Stimulated activated CD8-positive, alpha-beta memory T cell treated with anti-CD3 and anti-CD28 coated beads, Interleukin-4, amount 100 ng/mL, for 48 hours (primary cell): ENCODE results near the gene ANKRD16.
A peak's percentile ranks its signal among the peaks of the same experiment; 100 is the strongest.
"Not testable (repeated sequence)": the region's sequence is repeated elsewhere in the genome, so short reads cannot be mapped to it uniquely, and the experiment has no call there.

Source experiments
- DNase-seq: peaks from one replicate; pipeline ENCODE4 v3.0.0-alpha.2; 2020

Gene ANKRD16

GRCh38 chr10:5889624-5890451 is at the start of gene ANKRD16, which contains the start of gene FBH1:
Gene ANKRD16, minus strand, starts transcription at chr10:5889893. Its CDS starts 539 bp downstream, at chr10:5889354.
Gene FBH1, plus strand, starts transcription at chr10:5890243. Its CDS starts 103 bp downstream, at chr10:5890346.
- peak; percentile 99 for DNase-seq

DNA sequence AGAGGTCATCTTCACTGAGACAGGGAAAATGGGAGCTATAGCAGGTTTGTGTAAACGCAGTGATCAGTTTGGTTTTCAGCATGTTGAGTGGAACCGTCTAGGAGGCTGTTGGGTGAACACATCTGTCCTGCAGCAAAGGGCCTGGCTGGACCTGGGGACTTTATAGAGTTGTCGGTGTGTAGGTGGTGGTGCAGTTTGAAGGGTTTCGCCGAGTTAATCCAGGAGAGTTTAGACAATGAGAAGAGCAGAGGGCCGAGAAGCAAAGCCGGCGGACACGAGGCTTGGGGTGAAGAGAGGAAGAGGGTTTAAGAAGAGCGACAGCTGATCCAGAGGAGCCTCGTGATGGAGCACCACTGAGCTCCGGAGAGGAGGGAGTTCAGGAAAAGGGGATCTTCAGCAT is 48.6 kb upstream of the ANKRD16 start:
- no peak for DNase-seq

DNA sequence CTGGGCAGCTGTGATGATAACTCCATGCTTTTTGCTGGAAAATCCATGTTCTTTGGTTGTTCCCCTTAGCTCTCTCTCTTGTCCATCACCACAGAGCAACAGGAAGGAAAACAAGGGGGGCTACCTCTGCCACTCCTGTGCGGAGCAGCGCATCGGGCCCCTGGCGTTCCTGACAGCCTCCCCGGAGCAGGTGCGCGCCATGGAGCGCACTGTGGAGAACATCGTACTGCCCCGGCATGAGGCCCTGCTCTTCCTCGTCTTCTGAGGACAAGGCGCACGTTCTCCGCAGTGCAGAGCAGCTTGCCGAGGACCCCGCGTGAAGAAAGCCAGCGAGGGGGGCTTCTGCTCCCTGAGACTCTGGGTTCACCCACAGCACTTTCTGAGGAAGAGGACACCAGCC is 47.3 kb upstream of the ANKRD16 start:
- no peak for DNase-seq

DNA sequence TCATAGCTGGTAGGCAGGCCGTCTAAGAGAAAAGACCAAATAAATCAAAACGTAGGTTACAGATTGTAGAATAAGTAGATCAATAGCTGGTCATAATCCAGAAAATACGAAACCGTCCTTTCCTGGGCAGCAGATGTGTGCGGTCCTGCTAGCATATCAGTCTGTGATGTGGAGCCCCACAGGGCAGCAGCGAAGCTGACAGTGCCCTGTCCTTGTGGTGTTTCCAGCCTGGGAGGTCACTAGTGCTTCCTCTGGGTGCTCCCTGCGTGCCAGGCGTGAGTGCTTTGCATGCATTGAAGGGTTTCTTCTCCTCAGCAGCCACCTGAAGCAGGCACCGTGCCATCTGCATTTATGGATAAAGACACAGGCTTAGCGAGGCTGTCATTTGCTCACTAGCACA is 45.9 kb upstream of the ANKRD16 start:
- DNase-seq, result no peak

- no peak for DNase-seq
These were observed 44.3 kb upstream of the ANKRD16 start for GRCh38 chr10:5933909-5934546.

- no peak for DNase-seq
These were observed 42.7 kb upstream of the ANKRD16 start for GRCh38 chr10:5932345-5932744.

DNA sequence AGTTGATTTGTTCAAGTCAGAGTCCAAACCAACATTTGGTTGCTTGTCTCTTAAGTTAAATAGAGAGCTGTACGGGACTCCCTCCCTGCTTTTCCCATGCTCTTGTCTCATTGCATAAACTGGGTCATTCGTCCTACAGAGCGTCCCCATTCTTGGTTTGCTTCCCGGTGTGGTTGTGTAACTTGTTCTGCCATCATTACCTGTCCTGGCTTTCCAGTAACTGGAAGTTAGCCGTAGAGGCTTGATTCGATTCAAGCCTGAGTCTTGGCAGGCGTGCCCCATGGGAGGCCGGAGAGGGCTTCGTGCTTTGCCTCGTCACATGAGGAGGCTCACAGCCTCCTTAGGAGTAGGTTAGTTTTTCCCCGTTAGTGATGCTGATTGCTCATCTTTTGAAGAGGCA is 40.6 kb upstream of the ANKRD16 start:
- DNase-seq, result no peak

DNA sequence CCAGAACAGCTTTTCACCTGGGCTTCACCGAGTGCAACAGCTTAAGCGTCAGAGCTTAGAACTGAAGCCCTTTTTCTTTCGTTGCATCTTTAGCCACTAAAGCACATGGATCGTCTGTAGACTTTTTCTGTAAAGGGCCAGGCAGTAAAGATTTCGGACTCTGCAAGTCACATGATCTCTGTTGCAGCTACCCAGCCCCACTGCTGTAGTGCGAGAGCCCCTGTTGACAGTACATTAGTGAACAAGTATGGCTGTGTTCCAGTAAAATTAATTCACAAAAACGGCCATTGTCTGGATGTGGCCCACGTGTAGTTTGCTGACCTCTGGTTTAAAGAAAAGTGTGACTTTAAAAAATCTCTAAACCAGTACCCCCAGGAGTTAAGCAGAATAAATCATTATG is 39.7 kb upstream of the ANKRD16 start:
- DNase-seq, result no peak

GRCh38 chr10:5927306-5927705 is 37.6 kb upstream of the ANKRD16 start:
- DNase-seq, result no peak

DNA sequence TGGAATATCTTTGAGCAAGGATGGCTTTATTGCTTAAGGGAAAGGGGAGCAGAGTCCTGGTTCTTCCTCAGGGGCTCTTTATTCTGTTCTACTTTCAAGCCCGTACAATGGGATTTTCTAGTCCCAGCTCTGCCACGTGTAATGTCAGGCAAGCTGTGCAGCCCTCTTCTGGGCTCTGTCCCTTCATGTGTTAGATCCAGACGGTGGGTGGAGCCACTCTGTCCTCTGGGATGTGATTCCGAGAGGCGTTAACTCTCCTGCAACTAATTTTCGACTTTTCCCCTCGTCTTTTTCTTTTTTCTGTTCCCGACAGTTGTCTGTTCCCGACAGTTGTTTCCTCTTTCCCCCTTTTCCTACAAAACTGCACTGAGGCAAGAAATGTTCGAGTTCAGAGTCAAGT is 35.2 kb upstream of the ANKRD16 start:
- no peak for DNase-seq

- no peak for DNase-seq
These were observed 32.1 kb upstream of the ANKRD16 start for GRCh38 chr10:5921746-5922145.

- DNase-seq, result no peak
These were observed 29.9 kb upstream of the ANKRD16 start for GRCh38 chr10:5919568-5919967.

DNA sequence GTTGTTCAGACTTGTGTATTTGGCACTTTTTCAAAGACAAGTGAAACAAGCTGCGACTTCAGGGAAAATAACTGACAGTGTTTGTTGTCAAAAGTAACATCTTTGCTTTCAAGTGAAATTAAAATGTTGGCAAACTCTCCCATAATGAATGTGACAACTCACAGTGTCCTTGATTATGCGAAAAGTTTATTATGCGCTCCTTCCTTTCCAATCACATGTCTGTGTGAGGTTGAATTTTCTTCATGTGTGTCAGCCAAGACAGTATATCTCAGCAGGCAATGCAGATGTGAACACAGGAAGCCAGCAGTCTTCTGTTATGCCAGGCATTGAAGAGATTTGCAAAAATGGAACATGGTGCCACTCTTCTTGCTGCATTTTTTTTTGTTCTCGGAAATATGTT is 29.1 kb upstream of the ANKRD16 start:
- no peak for DNase-seq

- no peak for DNase-seq
These were observed 27.6 kb upstream of the ANKRD16 start for GRCh38 chr10:5917305-5917704.

- DNase-seq, result no peak
These were observed 25.8 kb upstream of the ANKRD16 start for GRCh38 chr10:5915451-5915850.

GRCh38 chr10:5913736-5914135 is 24.0 kb upstream of the ANKRD16 start:
- no peak for DNase-seq

DNA sequence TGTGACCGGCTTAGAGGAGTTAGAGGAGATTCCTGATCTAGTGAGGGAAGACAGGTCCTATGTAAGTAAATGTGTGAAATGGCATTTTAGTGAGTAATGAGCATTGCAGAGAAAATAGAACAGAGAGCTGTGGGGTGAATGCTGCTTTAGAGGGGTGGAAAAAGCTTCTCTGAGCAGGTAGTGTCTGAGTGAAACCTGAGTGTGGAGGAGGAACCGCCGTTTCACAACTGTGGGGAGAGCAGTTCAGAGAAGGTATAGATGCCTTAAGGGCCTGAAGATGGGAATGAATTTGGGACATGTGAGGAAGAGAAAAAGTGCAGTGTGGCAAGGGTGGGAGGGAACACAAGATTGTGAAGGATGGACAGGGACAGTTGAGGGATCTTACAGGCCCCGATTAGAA is 22.0 kb upstream of the ANKRD16 start:
- DNase-seq, result no peak

DNA sequence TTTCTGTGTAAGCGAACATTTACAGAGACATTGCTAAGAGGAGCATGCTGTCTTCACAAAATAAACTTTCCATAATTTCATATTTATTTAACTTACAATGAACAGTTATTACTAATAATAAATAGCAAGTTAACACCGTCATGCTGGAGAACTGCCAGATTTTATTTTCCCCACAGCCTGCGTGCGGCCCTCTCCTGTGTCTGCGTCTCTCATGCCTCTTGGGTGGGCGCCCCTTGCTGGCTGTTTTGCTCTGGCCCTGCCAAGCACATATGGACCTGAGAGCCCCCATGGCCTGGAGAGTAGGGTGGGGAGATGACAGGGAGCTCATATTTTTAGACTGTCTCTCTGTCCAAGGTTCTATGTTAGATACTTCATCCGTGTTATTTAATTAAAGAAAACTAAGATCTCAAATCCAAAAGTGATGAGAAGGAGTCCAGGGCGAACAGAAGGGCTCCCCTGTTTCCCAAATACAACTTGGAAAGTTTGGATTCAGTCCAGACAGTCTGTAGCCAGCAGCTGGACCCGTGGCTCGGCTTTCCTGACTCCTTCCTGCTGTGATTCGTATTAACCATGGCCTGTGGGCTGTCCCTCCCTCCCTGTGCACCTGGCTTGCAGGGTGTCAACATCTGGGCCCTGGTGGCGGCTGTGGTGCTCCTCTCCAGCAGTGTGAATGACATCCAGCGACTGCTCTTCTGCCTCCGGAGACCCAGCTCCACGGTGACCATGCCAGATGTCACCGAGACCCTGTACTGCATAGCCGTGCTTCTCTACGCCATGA is 20.8 kb upstream of the ANKRD16 start:
- no peak for DNase-seq

DNA sequence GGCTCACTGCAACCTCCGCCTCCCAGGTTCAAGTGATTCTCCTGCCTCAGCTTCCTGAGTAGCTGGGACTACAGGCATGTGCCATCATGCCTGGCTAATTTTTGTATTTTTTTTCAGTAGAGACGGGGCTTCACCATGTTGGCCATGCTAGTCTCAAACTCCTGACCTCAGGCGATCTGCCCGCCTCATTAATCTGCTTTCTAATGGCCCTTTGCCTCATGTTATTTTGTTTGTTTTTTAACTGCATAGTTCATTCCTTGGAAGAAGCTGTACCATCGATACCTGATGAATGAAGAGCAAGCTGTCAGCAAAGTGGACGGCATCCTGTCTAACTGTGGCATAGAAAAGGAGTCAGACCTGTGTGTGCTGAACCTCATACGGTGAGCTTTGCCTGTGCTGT is 19.0 kb upstream of the ANKRD16 start:
- not testable (repeated sequence) for DNase-seq

GRCh38 chr10:5906651-5907050 is 17.0 kb upstream of the ANKRD16 start:
- DNase-seq, result no peak

GRCh38 chr10:5905854-5906507 is 16.3 kb upstream of the ANKRD16 start:
- DNase-seq, result no peak

DNA sequence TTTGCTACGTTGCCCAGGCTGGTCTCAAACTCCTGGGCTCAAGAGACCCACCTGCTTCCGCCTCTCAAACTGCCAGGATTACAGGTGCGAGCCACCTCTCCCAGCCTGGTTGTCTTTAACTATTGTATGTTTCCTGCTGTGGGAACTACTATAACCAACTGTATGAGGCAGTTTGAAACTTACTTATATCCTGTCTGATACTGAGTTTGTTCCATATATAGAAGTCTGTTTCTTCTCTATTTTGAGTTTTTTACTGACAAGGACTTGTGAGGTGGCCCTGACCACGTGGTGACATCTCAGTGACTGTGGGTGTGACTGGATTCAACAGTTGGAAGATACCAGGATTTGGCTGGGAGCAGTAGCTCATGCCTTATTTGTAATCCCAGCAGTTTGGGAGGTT is 14.5 kb upstream of the ANKRD16 start:
- no peak for DNase-seq

- no peak for DNase-seq
These were observed 13.9 kb upstream of the ANKRD16 start for GRCh38 chr10:5903563-5903962.
